ENCODE measurements around the gene GDNF. TPM values are rescaled to one million over a fixed set of nuclear protein-coding genes. Genes with fewer than 3 reads are reported as not detected.
"Not testable (repeated sequence)": the region's sequence is repeated elsewhere in the genome, so short reads cannot be mapped to it uniquely, and the experiment has no call there.

The GDNF gene
- total RNA-seq, 1 donor from 2014 or later: 0.65 TPM

- Mint-ChIP-seq H3K4me3 (no peak overlapping the region), H3K27ac (ENCODE audit: unreplicated experiment) (no peak overlapping the region), H3K36me3 (ENCODE audit: low read depth) (peaks cover 2% of the 10 kb centered on the region), H3K4me1 (no peaks in the 10 kb centered on the region), H3K9me3 (peaks cover 3% of the 10 kb centered on the region), H3K27me3 (ENCODE audit: low read depth) (no peaks in the 10 kb centered on the region)
- no peak for TF ChIP-seq CTCF (conservative IDR thresholded peaks at IDR 0.05)
- DNase-seq (ENCODE audit: low read depth, low spot score): no peak
Measured at GRCh38 chr5:37786416-37786815, 53.4 kb downstream of the GDNF start.

- not testable (repeated sequence) for H3K36me3 Mint-ChIP-seq (ENCODE audit: low read depth); H3K4me3 Mint-ChIP-seq; H3K27me3 Mint-ChIP-seq (ENCODE audit: low read depth); DNase-seq (ENCODE audit: low read depth, low spot score); H3K27ac Mint-ChIP-seq (ENCODE audit: unreplicated experiment); H3K9me3 Mint-ChIP-seq; H3K4me1 Mint-ChIP-seq
Measured at GRCh38 chr5:37781409-37781808, 58.4 kb downstream of the GDNF start.

- H3K36me3 Mint-ChIP-seq (ENCODE audit: low read depth): peaks cover 11% of the 10 kb centered on the region
- DNase-seq (ENCODE audit: low read depth, low spot score): no peak
- no peak for TF ChIP-seq CTCF (conservative IDR thresholded peaks at IDR 0.05)
- no peaks in the 10 kb centered on the region for H3K4me1 Mint-ChIP-seq
- H3K9me3 Mint-ChIP-seq: peaks cover 12% of the 10 kb centered on the region
- no peak overlapping the region for H3K27ac Mint-ChIP-seq (ENCODE audit: unreplicated experiment)
- no peaks in the 10 kb centered on the region for H3K27me3 Mint-ChIP-seq (ENCODE audit: low read depth)
- H3K4me3 Mint-ChIP-seq: no peak overlapping the region
Measured at GRCh38 chr5:37777432-37778130, 62.3 kb downstream of the GDNF start.

GRCh38 chr5:37776826-37777225 is 63.0 kb downstream of the GDNF start:
- peaks cover 11% of the 10 kb centered on the region for H3K36me3 Mint-ChIP-seq (ENCODE audit: low read depth)
- peaks cover 12% of the 10 kb centered on the region for H3K9me3 Mint-ChIP-seq
- H3K27ac Mint-ChIP-seq (ENCODE audit: unreplicated experiment): no peak overlapping the region
- no peak for TF ChIP-seq CTCF (conservative IDR thresholded peaks at IDR 0.05)
- no peak overlapping the region for H3K4me3 Mint-ChIP-seq
- no peak for DNase-seq (ENCODE audit: low read depth, low spot score)
- H3K4me1 Mint-ChIP-seq: peaks cover under 1% of the 10 kb centered on the region
- H3K27me3 Mint-ChIP-seq (ENCODE audit: low read depth): no peaks in the 10 kb centered on the region

- peaks cover 3% of the 10 kb centered on the region for H3K4me1 Mint-ChIP-seq
- DNase-seq (ENCODE audit: low read depth, low spot score): no peak
- H3K27ac Mint-ChIP-seq (ENCODE audit: unreplicated experiment): no peak overlapping the region
- H3K27me3 Mint-ChIP-seq (ENCODE audit: low read depth): no peaks in the 10 kb centered on the region
- TF ChIP-seq CTCF (conservative IDR thresholded peaks at IDR 0.05): peak; percentile 68
- peaks cover 11% of the 10 kb centered on the region for H3K36me3 Mint-ChIP-seq (ENCODE audit: low read depth)
- H3K4me3 Mint-ChIP-seq: no peak overlapping the region
- peaks cover 12% of the 10 kb centered on the region for H3K9me3 Mint-ChIP-seq
Measured at GRCh38 chr5:37774912-37775483, 64.8 kb downstream of the GDNF start.

- Mint-ChIP-seq H3K4me3 (no peak overlapping the region), H3K36me3 (ENCODE audit: low read depth) (peaks cover 11% of the 10 kb centered on the region), H3K9me3 (peaks cover 12% of the 10 kb centered on the region), H3K4me1 (peaks cover 8% of the 10 kb centered on the region), H3K27ac (ENCODE audit: unreplicated experiment) (no peak overlapping the region), H3K27me3 (ENCODE audit: low read depth) (no peaks in the 10 kb centered on the region)
- no peak for TF ChIP-seq CTCF (conservative IDR thresholded peaks at IDR 0.05)
- no peak for DNase-seq (ENCODE audit: low read depth, low spot score)
Measured at GRCh38 chr5:37773809-37774208, 66.0 kb downstream of the GDNF start.

Data from neural crest cell (in vitro differentiated cells).